HG03354 (cell line): ENCODE data around the gene CNTNAP4.

Experiments
- ATAC-seq: cut with Tn5 transposase; IDR thresholded peaks from one replicate; pipeline ENCODE4 v1.9.1; 2021; ENCODE audit warnings: mild to moderate bottlenecking; ENCODE audit not compliant: unreplicated experiment, poor library complexity, severe bottlenecking

CNTNAP4 gene

DNA sequence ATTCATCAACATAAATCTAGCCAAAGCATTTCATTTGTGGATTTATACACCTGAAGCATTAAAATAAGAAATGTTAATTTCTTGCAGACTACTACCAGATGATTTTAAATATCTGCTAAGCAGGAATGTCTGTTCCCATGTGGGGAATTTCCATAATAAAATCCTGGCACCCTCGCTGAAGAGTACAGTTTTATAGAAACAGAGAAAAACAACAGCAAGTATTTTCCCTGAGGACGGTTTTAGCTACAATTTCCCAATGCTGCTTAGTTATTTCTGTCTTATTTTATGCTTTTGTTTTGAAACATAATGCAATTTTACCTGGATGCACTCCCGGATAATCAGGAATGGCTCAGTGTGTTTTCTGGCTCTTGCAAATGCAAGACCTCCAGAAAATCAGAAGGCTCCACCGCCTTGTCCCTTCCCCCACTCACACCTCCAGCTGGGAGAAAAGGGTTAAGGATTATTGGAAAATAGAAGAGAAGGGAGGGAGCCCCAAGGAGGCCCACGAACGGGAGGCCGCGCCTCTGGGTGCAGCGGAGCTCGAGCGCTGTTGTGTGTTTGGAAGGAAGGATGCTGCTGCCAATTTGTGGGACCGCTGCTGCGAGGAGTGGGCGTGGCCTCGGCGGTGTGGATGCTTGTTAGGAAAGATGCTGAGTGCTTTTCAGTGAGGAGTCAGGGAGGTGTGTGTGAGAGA lies at the start of gene CNTNAP4:
Gene CNTNAP4 (plus strand): TSS at position 657 of the 694 bp plus-strand sequence. CDS start 262 bp downstream, outside the sequence.
- no peak for ATAC-seq

DNA sequence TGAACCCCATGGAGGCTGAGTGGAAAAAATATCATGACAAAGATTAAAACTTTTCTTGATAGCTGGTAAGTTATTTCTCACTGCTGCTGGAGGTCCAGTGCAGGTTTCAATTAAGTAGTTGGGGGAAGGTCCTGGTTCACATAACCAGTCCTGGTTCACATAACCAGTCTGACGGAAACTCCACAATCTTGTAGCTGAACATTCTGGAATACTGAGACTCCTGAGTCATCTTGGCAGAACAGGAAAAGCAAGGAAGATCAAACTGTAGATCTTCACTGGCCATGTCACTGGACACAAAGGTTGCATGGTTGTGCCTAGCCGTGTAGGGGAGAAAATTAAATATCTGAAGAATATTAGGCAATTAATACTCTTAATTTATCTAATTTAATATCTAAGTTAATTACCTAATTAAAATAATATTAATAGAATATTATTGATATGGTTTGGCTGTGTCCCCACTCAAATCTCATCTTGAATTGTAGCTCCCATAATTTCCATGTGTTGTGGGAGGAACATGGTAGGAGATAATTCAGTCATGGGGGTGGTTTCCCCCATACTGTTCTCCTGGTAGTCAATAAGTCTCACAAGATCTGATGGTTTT lies 48.6 kb upstream of the CNTNAP4 start:
- ATAC-seq: no peak

DNA sequence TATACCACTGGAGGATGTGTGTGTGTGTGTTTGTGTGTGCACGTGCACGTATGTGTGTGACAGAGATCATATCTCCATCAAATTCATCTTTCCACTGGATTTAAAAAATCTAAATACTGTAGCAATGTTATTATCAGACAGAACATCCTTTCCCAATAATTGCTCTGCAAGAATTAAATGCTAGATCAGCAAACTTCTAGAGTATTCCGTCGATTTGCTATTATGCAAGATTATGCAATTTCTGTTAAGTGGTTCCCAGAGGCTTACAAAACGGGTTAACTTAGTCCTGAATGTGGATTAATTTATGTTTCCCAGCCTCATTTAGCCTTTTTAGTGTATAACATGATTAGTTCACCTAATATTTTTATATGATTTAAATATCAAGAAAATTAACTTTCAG lies 44.5 kb upstream of the CNTNAP4 start:
- no peak for ATAC-seq

DNA sequence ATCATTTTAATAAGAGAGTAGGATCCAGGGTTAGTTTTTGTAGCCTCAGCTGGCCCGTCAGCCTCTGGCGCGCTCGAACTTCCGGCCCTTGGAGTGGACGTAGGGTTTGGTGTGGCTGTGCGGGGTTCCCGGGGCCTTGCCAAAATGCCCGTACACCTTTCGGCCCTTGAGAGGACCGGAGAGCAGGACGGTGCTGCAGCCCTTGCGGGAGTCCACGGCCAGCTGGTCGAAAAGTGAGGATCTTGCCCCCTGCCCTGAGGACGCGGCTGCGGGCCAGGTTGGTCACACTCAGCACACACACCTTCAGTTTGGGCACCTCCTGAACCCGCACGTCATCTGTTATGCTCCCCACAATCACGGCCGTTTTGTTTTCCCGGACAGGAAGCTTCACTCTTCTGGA lies 42.2 kb upstream of the CNTNAP4 start:
- ATAC-seq: no peak

DNA sequence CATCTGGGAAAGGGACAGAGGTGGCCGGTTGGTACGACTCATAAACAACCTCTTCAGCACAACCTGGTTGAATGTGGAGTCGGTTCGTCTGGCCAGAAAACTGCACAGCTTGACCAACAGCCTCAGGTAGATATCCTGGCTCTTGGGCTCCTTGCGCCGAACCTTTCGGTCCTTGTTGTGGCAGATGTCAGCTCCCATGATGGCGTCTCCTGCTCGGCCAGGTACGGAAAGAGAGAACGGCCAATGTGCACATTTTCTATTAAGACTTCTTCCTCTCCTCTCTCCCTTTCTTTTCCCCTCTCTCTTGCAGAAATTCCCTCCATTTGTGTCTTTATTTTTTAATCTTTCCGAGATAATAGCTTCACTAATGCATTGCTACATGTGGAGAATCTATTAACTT lies 41.8 kb upstream of the CNTNAP4 start:
- no peak for ATAC-seq

DNA sequence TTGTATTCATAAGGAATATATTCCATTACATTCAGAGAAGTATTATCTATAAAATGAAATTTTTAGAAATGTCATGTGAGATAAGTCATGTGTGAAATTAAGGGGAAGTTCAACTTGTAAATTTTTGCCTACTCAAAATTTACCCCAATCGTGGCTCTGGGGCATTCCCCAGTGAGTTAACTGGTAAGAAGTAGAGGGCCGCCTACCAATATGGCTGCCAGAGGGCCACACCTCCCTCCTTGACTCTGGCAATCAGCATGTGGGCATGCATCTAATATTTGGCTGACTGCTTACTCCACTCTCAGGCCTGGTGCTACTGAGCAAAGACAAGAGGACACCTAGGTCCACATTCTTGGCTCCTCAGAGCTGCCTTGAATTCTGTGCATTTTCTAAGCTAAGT lies 39.7 kb upstream of the CNTNAP4 start:
- ATAC-seq: no peak

DNA sequence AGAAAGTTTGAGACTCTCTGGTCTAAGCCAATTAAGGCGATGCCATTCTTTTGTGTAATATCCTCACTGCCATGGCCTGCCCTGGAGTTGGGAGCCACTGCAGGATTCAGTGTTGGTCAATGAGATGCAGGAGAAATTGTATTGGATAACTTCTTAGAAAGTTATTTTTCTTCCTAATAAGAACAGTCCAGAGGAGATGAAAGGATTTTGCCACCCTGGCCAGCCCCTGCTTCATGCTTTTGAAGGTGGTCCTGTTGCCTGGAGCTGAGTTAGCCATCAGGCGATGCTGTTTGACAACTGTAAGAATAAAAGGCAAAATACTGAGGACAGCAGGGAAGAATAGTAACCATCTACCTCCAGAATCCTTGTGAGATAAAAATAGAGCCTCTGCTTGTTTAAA lies 35.4 kb upstream of the CNTNAP4 start:
- ATAC-seq: no peak

DNA sequence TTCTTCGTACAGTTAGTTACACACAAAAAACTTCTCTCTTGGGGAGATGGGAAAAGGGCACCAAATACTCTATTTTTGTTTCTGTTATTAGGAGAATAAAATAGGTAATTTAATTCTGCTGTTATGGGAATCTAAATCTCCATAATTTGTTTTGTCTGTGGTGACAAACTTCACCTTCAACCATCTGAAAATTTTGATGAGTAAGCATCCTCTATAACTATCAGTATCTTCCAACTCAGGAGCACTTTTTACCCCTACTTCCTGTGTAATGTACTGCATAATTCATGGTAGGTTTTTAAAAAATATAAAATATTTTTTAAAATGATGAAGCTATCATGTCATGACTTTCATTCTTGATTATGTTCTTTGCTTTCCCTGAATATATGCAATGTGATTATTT lies 33.6 kb upstream of the CNTNAP4 start:
- no peak for ATAC-seq

DNA sequence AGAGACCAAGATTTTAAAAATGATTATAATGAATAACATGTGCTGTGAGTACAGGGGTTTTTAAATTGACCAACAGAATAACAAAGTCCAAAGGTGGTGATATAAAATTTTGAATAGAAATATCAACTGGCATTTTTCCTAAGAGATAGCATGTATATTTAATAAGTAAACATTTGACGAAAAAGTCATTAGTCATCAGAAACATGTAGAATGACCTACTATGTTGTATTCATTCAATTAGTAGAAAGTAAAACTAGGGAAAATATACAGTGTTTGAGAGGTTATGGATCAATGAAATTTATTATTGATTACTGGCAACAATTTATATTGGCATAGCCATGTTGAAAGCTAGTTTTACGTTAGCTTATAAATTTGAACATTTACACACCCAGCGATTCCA lies 30.6 kb upstream of the CNTNAP4 start:
- ATAC-seq: no peak

DNA sequence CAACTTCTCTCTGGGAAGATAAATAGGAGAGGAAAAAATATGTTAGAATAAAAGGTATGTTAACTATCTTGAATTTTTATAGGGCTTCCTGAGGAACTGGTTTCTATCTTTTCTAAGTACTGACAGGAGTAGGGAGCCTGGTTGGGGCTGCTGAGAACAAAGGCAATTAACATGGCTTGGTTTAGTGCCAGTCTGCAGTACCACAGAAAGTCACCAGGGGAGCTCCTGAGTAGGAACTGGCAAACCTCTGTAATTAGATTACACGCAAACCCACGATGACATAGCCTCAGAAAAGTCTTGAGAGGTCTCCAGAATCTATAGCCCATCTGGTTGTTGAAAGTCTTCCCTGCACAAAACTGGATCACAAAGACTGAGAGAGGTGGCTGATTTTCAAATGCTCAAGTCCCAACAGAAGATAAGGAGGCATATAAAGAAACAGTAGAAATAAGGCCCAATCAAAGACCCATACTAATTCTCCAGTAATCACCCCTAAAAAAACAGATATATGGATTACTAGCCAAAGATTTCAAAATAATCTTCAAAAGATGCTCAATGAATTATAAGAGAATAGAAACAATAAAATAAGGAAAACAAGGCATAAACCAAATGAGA lies 11.7 kb upstream of the CNTNAP4 start:
- peak; percentile 94 for ATAC-seq

DNA sequence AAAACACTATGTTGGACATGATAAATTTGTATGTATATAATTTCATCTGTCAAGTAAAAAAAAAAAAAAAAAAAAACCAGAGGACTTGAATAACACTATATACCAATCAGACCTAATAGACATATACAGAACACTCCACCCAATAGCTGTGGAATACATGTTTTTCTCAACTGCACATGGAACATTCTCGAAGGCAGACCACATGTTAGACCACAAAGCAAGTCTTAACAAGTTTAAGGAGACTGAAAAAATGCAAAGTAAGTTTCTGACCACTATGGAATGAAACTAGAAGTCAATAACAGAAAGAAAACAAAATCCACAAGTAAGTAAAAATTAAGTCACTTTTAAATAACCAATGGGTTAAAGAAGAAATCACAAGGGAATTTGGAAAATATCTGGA lies 8.4 kb upstream of the CNTNAP4 start:
- no peak for ATAC-seq

DNA sequence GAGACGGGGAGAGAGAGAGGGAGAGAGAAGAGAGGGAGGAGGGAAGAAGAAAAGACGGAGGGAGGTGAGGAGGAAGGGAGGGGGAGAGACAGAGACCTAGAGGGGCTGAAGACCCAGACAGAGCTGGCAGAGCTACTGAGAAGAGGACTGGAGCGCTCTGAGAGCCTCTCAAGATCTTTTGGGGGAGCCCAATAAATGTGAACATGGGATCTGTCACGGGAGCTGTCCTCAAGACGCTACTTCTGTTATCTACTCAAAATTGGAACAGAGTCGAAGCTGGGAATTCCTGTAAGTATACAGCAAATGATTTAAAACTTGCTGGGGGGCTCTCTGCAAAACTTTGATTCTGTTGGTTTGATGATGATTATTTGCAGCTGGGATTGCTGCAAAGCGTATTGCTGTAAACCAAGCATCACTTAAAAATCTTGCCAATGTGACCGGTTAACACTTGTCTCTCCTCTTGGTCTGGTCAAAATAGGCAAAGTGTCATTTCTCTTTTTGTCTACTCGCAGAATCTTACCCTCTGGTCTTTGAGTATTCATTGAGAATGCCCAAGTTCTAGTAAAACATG lies 344 bp downstream of the CNTNAP4 start:
- ATAC-seq: no peak

DNA sequence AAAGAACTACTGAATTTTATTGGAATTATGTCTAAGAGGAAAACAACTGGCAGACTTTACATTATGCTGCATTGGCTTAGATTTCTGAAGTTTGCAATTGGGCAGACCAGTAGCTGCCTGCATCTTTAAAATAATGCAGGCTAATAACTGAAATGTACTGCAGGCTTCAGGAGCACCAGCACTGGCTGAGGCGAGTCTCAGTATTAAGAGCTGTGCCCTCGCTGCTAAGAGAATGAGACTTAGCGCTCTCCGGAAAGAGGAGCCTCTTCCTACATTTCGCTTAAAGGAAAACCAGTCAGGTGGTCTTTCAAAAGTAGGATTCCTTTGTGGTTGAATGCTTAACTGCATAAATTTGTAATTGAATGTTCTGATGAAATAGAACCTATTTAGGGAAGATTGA lies 885 bp downstream of the CNTNAP4 start:
- no peak for ATAC-seq

DNA sequence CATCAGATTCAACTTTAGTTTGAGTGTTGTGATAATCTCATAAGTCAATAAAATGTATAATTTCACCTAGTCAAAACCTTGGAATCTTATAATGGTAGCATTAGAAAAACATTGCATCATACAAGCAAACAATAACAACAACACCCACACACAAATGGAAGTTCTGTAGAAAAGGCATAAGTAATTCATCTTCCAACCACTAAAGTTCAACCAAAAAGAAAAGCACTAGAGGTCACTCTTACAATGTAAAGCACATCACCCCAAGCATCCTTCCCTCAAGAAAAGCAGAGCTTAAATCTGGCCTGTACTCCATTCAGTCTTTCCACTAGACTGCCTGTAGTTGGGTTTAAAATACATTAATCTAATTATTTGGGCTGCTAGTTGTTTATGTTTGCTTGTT lies 1.8 kb downstream of the CNTNAP4 start:
- ATAC-seq: no peak

DNA sequence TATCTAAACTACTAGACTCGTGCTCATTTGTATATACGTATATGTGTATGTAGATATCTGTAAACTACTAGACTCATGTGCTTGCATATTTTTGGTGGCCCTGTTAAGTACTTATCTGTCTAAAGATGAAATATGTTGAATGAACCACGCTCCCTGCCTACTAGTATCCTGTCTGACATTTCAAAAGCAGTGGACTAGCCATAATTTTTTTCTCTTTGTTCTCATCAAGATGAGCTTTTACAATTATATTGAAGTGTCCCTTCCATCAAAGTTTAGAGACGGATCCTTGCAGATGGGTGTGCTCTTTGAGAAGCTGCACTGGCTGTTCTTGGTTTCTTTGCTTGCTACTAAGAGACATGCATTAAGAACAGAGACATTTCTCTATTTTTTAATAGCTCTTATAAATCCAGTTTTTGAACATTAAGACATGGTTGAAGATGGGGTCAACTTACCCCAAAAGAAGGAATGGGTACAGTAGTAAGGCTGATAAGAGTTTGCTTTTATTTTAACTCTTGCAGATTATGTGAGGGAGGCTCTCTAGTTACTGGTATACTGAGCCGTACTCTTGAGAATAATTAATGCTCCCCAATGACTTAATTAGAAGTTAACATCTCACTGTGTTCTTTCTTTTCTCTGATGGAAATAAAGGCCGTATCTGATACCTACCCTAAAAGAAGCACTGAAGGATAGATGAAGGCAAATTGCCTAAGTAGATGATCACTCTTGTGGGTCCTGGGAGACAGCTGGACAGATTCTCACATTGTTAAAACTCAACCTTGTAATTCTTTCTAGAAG lies 3.4 kb downstream of the CNTNAP4 start:
- no peak for ATAC-seq

DNA sequence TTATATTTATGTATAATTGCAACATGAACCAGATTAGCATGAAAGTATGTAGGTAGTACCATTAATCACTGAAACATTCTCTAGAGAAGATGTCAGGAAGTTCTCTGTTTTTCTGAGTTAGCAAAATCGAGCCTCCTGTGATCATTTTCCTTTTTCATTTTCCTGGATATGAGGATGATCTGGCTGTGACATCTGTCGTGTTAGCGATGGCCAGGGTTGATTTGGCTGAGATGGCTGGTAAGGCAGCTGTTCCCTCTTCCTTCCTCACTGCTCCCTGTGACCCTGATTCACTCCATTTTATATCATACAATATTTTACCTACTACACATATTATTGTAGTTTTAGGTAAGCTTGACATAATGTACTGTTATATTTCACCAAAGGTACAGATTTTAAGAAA lies 10.3 kb downstream of the CNTNAP4 start:
- no peak for ATAC-seq

DNA sequence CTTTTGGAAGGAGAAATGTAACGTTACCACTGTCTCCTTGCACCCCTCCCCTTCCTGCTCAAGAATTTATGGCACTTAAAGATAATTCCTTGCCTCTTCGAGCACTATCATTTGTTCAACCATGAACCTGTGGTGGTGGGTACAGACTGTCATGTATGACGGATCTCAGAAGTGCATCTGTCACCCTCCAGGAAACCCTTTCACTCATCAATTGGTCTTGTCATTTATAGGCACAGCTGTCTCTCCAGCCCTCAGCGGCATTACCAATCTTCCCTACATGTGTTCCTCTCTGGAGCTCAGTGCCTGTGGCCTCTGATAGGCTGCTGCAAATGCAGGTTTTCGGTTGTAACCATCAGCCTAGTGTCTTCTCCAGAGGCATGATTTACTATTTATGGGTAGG lies 15.0 kb downstream of the CNTNAP4 start:
- ATAC-seq: no peak

DNA sequence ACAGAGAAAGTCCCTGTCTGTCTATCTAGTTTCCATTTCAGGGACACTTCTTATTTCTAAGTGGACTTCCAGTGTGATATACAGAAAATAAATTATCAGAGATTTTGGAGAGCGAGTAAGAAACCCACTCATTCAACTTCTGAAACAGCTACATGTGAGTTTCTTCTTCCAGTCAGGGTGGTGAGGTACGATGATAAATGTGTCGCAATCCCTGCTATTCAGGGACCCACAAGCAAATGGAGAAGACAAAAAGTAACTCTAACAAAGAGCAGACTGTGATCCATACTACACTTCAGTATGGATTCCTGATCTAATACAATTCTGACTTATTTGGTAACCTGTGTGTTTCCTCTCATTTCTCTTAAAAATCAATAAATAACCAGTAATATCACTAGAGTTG lies 16.8 kb downstream of the CNTNAP4 start:
- no peak for ATAC-seq

DNA sequence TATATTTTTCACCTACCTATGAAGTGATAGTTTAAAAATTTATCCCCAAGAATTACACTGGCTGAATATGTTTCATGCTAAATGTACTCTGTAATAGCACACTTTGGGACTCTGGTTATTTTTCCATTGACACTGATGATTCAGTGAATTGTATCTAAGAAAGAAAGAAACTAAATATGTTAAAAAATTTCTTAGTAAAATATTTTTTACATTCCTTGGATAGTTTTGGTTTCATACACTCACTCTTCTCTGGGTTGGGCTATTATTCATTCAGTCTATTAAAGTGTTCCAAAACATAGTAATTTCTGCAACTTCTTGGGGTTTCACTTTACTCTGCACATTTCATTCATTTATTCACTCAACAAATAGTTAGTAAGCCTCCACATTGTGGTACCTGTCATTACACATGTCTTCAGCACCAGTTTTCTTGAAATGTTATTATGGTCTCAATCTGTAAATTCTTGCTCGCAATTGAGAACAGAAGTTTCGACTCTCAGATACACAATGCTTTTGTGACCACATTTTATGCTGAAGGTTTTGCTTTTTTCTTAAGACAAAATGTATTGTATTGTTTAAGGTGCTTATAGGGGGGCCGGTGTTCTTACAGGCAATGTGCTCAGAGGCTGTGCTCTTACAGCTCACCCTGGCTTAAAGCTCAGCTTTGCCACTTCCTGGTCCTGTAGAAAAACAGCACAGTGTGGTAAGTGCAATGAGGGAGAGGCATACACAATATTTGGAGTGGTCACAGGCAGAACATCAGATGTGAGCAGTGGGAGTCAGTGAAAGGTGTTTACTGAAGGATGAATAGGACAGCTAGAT lies 17.4 kb downstream of the CNTNAP4 start:
- no peak for ATAC-seq
